Endothelial cell of umbilical vein (primary cell): Measurements from ENCODE around the gene TMEM132E. TPM values are rescaled to one million over a fixed set of nuclear protein-coding genes. Genes with fewer than 3 reads are reported as not detected.

Source experiments
- BruUV-seq: library from RNA; stranded (reverse); fragments of 400-500 nt; replicated peaks from 2 replicates; lab custom pipeline; 2021; lab: Mats Ljungman, UMichigan
- CTCF ChIA-PET: fragments of 300-600, 350-600 bp; sonication (Branson Sonifier 250); formaldehyde crosslinking; loops from one replicate; lab custom pipeline; 2021; ENCODE audit warnings: antibody characterized with exemption, inconsistent platforms; lab: Charles Lee
- POLR2A ChIA-PET: fragments of 300-600, 350-600 bp; sonication (Branson Sonifier 250); formaldehyde crosslinking; loops from one replicate; lab custom pipeline; 2021; ENCODE audit warnings: antibody characterized with exemption, inconsistent platforms; lab: Charles Lee
- DNase-seq: peaks from one replicate; pipeline ENCODE4 v3.0.0-alpha.2; 2011; ENCODE audit warnings: low read depth, low spot score
- FAIRE-seq: peaks from 2 replicates; lab custom pipeline; 2011; peaks lifted over from hg19 to GRCh38; lab: Jason Lieb, UNC
- H2AFZ ChIP-seq: 2 replicates; pipeline ENCODE4 v1.6.0; 2012; ENCODE audit warnings: low read depth, low read length, control low read depth, inconsistent platforms
- H3K27ac ChIP-seq: 2 replicates; pipeline ENCODE4 v1.5.1; 2011; ENCODE audit warnings: low read depth, mild to moderate bottlenecking, control low read depth, low read length, moderate library complexity; ENCODE audit not compliant: insufficient read depth
- H3K27me3 ChIP-seq, 2 experiments: 2 replicates each; pipeline versions ENCODE4 v1.6.0 to v1.6.1; 2011; ENCODE audit warnings: low read length in 2 of 2, mixed read lengths in 1 of 2; ENCODE audit not compliant: control insufficient read depth in 2 of 2, insufficient read depth in 2 of 2
- H3K36me3 ChIP-seq, 2 experiments: 2 replicates in 1 of 2; 3 replicates in 1 of 2; pipeline ENCODE4 v1.5.1; 2011; ENCODE audit warnings: low read length in 2 of 2, mild to moderate bottlenecking in 1 of 2, moderate library complexity in 1 of 2; ENCODE audit not compliant: control insufficient read depth in 2 of 2, insufficient read depth in 2 of 2; ENCODE audit errors: extremely low read depth in 1 of 2
- H3K4me1 ChIP-seq: 3 replicates; pipeline ENCODE4 v1.5.1; 2011; ENCODE audit warnings: mild to moderate bottlenecking, low read length; ENCODE audit not compliant: control insufficient read depth, insufficient read depth; ENCODE audit errors: extremely low read depth
- H3K4me2 ChIP-seq: 2 replicates; pipeline ENCODE4 v1.6.1; 2011; ENCODE audit warnings: low read length, control low read depth, mixed read lengths; ENCODE audit not compliant: insufficient read depth
- H3K4me3 ChIP-seq, 3 experiments: fragments of 200-600 bp in 1 of 3; sonication (generic), shearing (Covaris generic) in 1 of 3; replicated peaks in 1 of 3; 2 replicates each; pipeline ENCODE4 v1.5.1; 2011 to 2016; ENCODE audit warnings: control low read depth in 3 of 3, low read length in 3 of 3, mild to moderate bottlenecking in 2 of 3, inconsistent platforms in 1 of 3, low read depth in 1 of 3, moderate library complexity in 1 of 3; ENCODE audit not compliant: insufficient read depth in 1 of 3
- H3K79me2 ChIP-seq: 2 replicates; pipeline ENCODE4 v1.6.0; 2012; ENCODE audit warnings: low read length, inconsistent platforms; ENCODE audit not compliant: control insufficient read depth, insufficient read depth
- H3K9ac ChIP-seq: replicated peaks from 2 replicates; pipeline ENCODE3; 2011; ENCODE audit warnings: low read length, control low read depth; ENCODE audit not compliant: insufficient read depth; ENCODE audit errors: extremely low read depth
- H3K9me1 ChIP-seq: replicated peaks from 3 replicates; pipeline ENCODE4 v1.6.0; 2011; ENCODE audit warnings: mild to moderate bottlenecking, low read length; ENCODE audit not compliant: control insufficient read depth, insufficient read depth; ENCODE audit errors: extremely low read depth
- H3K9me3 ChIP-seq: replicated peaks from 2 replicates; pipeline ENCODE4 v1.5.1; 2012; ENCODE audit warnings: low read length, inconsistent platforms; ENCODE audit not compliant: control insufficient read depth, insufficient read depth
- H4K20me1 ChIP-seq: replicated peaks from 2 replicates; pipeline ENCODE3; 2011; ENCODE audit warnings: mild to moderate bottlenecking, low read length; ENCODE audit not compliant: control insufficient read depth, insufficient read depth; ENCODE audit errors: extremely low read depth
- EZH2 ChIP-seq: IDR thresholded peaks from 2 replicates; pipeline ENCODE4 v1.6.1; 2012; ENCODE audit warnings: borderline replicate concordance, low read depth, mild to moderate bottlenecking, moderate library complexity, low read length, inconsistent platforms; ENCODE audit not compliant: severe bottlenecking
- FOS ChIP-seq: IDR thresholded peaks from 2 replicates; pipeline ENCODE4 v1.6.1; 2011; ENCODE audit warnings: mild to moderate bottlenecking, low read length, moderate library complexity, borderline replicate concordance; ENCODE audit not compliant: insufficient read depth
- GATA2 ChIP-seq: IDR thresholded peaks from 2 replicates; pipeline ENCODE4 v1.7.0; 2011; ENCODE audit warnings: low read depth, mild to moderate bottlenecking, moderate library complexity, mixed read lengths, low read length; ENCODE audit not compliant: insufficient read length, insufficient read depth
- JUN ChIP-seq: IDR thresholded peaks from 2 replicates; pipeline ENCODE4 v1.6.1; 2011; ENCODE audit warnings: borderline replicate concordance, low read depth; ENCODE audit not compliant: insufficient read length, insufficient read depth
- MYC ChIP-seq: IDR thresholded peaks from one replicate; pipeline ENCODE4 v1.6.1; 2011; ENCODE audit warnings: mild to moderate bottlenecking, low read depth, low read length
- POLR2A ChIP-seq: IDR thresholded peaks from 2 replicates; pipeline ENCODE4 v1.6.1; 2012; ENCODE audit warnings: low read depth, mild to moderate bottlenecking, control low read depth, low read length
- POLR2AphosphoS5 ChIP-seq: IDR thresholded peaks from 2 replicates; pipeline ENCODE4 v1.6.1; 2012; ENCODE audit warnings: low read depth, mild to moderate bottlenecking, control low read depth, low read length, moderate library complexity; ENCODE audit not compliant: insufficient read depth
- dilution Hi-C: fragments of 300-500 bp; cut with MboI; formaldehyde crosslinking; loops from one replicate; pipeline ENCODE4 v1.15.0; 2019; ENCODE audit warnings: low sequenced_read_pairs; ENCODE audit not compliant: extremely low pct_ligation_motif_present
- intact Hi-C: fragments of 100-400 bp; cut with micrococcal nuclease; formaldehyde crosslinking; loops from one replicate; pipeline ENCODE4 v1.10.0; 2022
- polyA plus RNA-seq, 4 experiments: library from polyadenylated mRNA; depleted of rRNA in 3 of 4; stranded (reverse) in 3 of 4; unstranded in 1 of 4; fragments of >200 nt; gene quantifications; 2 replicates each; pipeline versions ENCODE4 v1.2.1 to v1.2.3, GENCODE V29; 2011 to 2012; ENCODE audit warnings: missing spikeins in 1 of 4
- total RNA-seq: library from RNA; stranded (reverse); gene quantifications from 2 replicates; pipeline ENCODE4 v1.2.3, GENCODE V29; 2021
- TF ChIP-seq, protein P1 (sequence below), 2 donors: IDR thresholded peaks; 1 replicate in 1 of 2; 2 replicates in 1 of 2; pipeline ENCODE4 v1.5.1; 2011; ENCODE audit warnings: low read length in 2 of 2, mild to moderate bottlenecking in 2 of 2, moderate library complexity in 2 of 2, control low read depth in 1 of 2, inconsistent platforms in 1 of 2, low read depth in 1 of 2; ENCODE audit not compliant: insufficient read depth in 1 of 2; ENCODE audit errors: extremely low read depth in 1 of 2
- TF ChIP-seq, protein P2 (sequence below): IDR thresholded peaks from 2 replicates; pipeline ENCODE4 v1.6.1; 2011; ENCODE audit not compliant: insufficient read depth, insufficient read length

Gene TMEM132E
- total and polyA plus RNA-seq, 2 donors (not counting 3 experiments of a cell fraction or from before 2014, with no cell fraction given) = not detected

DNA sequence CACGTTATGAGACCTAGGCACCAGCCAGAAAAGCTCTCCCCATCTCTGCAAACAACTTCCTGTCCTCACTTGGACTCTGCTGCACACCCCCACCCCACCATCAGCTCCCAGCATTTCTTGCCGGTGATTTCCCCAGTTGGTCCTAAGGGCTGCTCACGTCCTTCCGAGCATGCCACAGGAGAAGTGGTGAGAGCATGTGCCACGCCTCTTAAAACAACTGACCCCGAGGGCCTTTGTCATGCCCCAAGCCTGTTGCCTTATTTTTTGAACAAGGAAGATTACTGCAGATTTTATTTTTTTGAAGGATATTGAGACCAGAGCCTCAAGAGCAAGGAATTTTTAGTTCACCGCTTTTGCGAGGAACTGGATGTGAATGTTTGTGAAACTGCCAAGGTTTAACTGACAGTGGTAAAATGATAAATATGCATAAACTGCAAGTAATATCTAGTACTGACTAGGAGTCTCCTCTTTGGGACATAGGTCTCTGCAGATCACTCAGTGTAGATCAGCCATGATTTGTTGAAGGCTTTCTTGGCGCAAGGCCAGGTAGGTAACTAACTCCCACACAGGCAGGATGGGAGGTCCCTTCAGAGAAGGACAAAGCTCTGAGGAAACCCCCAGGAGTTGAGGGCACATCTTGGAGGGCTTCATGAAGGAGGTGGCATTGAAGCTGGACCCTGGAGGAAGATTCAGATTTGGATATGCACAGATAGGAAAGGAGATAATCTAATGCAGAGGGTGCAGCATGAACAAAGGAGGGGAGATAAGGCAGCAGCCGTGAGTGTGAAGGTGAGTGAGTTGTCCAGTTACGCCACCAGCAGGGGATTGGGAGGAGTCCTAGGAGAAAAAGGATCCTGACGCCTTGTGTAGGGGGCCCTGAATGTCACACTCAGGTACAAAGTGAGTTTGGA, 44.7 kb downstream of the TMEM132E start:
- Histone ChIP-seq H3K4me2 (no peak overlapping the region), H3K27me3 (peaks cover 16 to 23% of the 10 kb centered on the region in 2 experiments), H3K9me1 (no peaks in the 10 kb centered on the region), H3K36me3 (no peaks in the 10 kb centered on the region), H3K4me1 (no peaks in the 10 kb centered on the region), H3K27ac (no peak overlapping the region), H2AFZ (no peak overlapping the region), H3K79me2 (no peaks in the 10 kb centered on the region), H3K9me3 (no peaks in the 10 kb centered on the region), H4K20me1 (no peaks in the 10 kb centered on the region), H3K9ac (no peak overlapping the region), H3K4me3 (no peak overlapping the region)
- intact Hi-C loops (loop anchor here (1.0 kb wide), 1 partner anchor 18 kb away; no protein-coding TSS in a partner anchor), dilution Hi-C loops (no loop called here)
- CTCF ChIA-PET = no interaction called here
- POLR2A ChIA-PET = no interaction called here
- DNase-seq = no peak
- TF ChIP-seq JUN (no peak), EZH2 (no peak), MYC (no peak), GATA2 (no peak), POLR2AphosphoS5 (no peak), FOS (no peak), POLR2A (no peak)
- TF ChIP-seq, protein P1, sequence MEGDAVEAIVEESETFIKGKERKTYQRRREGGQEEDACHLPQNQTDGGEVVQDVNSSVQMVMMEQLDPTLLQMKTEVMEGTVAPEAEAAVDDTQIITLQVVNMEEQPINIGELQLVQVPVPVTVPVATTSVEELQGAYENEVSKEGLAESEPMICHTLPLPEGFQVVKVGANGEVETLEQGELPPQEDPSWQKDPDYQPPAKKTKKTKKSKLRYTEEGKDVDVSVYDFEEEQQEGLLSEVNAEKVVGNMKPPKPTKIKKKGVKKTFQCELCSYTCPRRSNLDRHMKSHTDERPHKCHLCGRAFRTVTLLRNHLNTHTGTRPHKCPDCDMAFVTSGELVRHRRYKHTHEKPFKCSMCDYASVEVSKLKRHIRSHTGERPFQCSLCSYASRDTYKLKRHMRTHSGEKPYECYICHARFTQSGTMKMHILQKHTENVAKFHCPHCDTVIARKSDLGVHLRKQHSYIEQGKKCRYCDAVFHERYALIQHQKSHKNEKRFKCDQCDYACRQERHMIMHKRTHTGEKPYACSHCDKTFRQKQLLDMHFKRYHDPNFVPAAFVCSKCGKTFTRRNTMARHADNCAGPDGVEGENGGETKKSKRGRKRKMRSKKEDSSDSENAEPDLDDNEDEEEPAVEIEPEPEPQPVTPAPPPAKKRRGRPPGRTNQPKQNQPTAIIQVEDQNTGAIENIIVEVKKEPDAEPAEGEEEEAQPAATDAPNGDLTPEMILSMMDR (IDR thresholded peaks at IDR 0.05; ENCODE audit: extremely low read depth in 1 of 2, insufficient read depth in 1 of 2, low read depth in 1 of 2, low read length in 2 of 2) = no peak
- TF ChIP-seq, protein P2, sequence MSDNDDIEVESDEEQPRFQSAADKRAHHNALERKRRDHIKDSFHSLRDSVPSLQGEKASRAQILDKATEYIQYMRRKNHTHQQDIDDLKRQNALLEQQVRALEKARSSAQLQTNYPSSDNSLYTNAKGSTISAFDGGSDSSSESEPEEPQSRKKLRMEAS = no peak
- BruUV-seq = no TSS peak
- no peak for FAIRE-seq
